ENCODE results near the gene GALNTL6.
"Not testable (repeated sequence)": the region's sequence is repeated elsewhere in the genome, so short reads cannot be mapped to it uniquely, and the experiment has no call there.

The GALNTL6 gene

GRCh38 chr4:172951679-172952451, 1138.7 kb downstream of the GALNTL6 start:
- no peak for DNase-seq (ENCODE audit: low read depth)
- no peak overlapping the region for H3K4me3 ChIP-seq (ENCODE audit: low read length)
- TF ChIP-seq CTCF (conservative IDR thresholded peaks at IDR 0.05; ENCODE audit: low read depth, low read length) = no peak

- H3K4me3 ChIP-seq (ENCODE audit: low read length) = no peak overlapping the region
- DNase-seq (ENCODE audit: low read depth) = no peak
- no peak for TF ChIP-seq CTCF (conservative IDR thresholded peaks at IDR 0.05; ENCODE audit: low read depth, low read length)
Measured at GRCh38 chr4:172953896-172954568, 1140.8 kb downstream of the GALNTL6 start.

- not testable (repeated sequence) for DNase-seq (ENCODE audit: low read depth); H3K4me3 ChIP-seq (ENCODE audit: low read length)
Measured at GRCh38 chr4:172956340-172956739, 1143.1 kb downstream of the GALNTL6 start.

GRCh38 chr4:172957216-172957615, 1144.0 kb downstream of the GALNTL6 start:
- no peak for TF ChIP-seq CTCF (conservative IDR thresholded peaks at IDR 0.05; ENCODE audit: low read depth, low read length)
- no peak for DNase-seq (ENCODE audit: low read depth)

GRCh38 chr4:172962564-172963353, 1149.6 kb downstream of the GALNTL6 start:
- no peak for TF ChIP-seq CTCF (conservative IDR thresholded peaks at IDR 0.05; ENCODE audit: low read depth, low read length)
- H3K4me3 ChIP-seq (ENCODE audit: low read length) = no peak overlapping the region
- no peak for DNase-seq (ENCODE audit: low read depth)

More at GRCh38 chr4:172957216-172957615, 1144.0 kb downstream of the GALNTL6 start:
- H3K4me3 ChIP-seq (ENCODE audit: low read length) = no peak overlapping the region

GRCh38 chr4:172963498-172964294, 1150.5 kb downstream of the GALNTL6 start:
- TF ChIP-seq CTCF (conservative IDR thresholded peaks at IDR 0.05; ENCODE audit: low read depth, low read length) = no peak
- H3K4me3 ChIP-seq (ENCODE audit: low read length) = no peak overlapping the region
- no peak for DNase-seq (ENCODE audit: low read depth)

- DNase-seq (ENCODE audit: low read depth); H3K4me3 ChIP-seq (ENCODE audit: low read length): not testable (repeated sequence)
Measured at GRCh38 chr4:172970189-172970588, 1157.0 kb downstream of the GALNTL6 start.
